Spleen (tissue), 7 donors: ENCODE results near the gene SERPINE1.

Source experiments
- CTCF ChIP-seq, 11 experiments: fragments of 200-600 bp in 7 of 11; fragments of 450-650 bp in 4 of 11; sonication (generic) in 4 of 11; IDR thresholded peaks in 8 of 11; conservative IDR thresholded peaks in 3 of 11; 1 replicate in 7 of 11; 2 replicates in 4 of 11; pipeline versions ENCODE4 v1.4.0 to v1.8.0; 2016 to 2021; ENCODE audit warnings: antibody characterized with exemption in 11 of 11, inconsistent platforms in 4 of 11, mild to moderate bottlenecking in 1 of 11
- POLR2A ChIP-seq, 3 donors: fragments of 450-650 bp; IDR thresholded peaks; one replicate each; pipeline ENCODE4 v1.5.1; 2017; ENCODE audit warnings: antibody characterized with exemption in 3 of 3, mild to moderate bottlenecking in 1 of 3
- POLR2AphosphoS5 ChIP-seq, 3 donors: sonication (generic); formaldehyde crosslinking; IDR thresholded peaks; one replicate each; pipeline ENCODE4 v1.5.1; 2017; ENCODE audit warnings: antibody characterized with exemption in 3 of 3
- donor health status: DM: no; HTN: no; CAD: no; lungs with moderate emphysema.
- donor health status: DM: no; HTN: no; CAD: no.
- donor health status: DM: no; HTN: no; CAD: no.

DNA sequence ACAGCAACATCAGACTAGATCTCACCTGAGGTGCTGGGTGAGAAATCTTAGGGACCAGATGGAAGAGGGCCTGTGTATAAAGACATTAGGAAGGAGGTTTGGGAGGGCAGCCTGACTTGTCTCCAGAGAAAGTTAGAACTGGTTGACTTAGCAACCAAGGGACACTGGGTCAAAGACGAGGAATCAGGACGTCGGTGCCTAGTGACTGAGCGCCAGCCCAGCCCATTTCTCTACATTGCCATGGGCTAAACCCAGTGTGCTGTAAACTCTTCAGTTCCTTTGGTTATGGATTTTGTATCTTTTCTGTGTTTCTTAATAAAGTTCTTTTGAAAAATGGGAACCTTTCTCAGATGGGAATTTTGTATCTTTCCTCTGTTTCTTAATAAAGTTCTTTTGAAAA is 29.3 kb upstream of the SERPINE1 start:
- TF ChIP-seq CTCF (IDR thresholded peaks at IDR 0.05 in 8 of 11, conservative IDR thresholded peaks at IDR 0.05 in 3 of 11) (no peak), POLR2AphosphoS5 (IDR thresholded peaks at IDR 0.05) (no peak), POLR2A (IDR thresholded peaks at IDR 0.05) (no peak)
